HG02642 (cell line): ENCODE results near the gene ANKS6.

Experiments used
- ATAC-seq: cut with Tn5 transposase; IDR thresholded peaks from one replicate; pipeline ENCODE4 v1.9.1; 2021; ENCODE audit warnings: mild to moderate bottlenecking; ENCODE audit not compliant: unreplicated experiment, poor library complexity

ANKS6 gene

DNA sequence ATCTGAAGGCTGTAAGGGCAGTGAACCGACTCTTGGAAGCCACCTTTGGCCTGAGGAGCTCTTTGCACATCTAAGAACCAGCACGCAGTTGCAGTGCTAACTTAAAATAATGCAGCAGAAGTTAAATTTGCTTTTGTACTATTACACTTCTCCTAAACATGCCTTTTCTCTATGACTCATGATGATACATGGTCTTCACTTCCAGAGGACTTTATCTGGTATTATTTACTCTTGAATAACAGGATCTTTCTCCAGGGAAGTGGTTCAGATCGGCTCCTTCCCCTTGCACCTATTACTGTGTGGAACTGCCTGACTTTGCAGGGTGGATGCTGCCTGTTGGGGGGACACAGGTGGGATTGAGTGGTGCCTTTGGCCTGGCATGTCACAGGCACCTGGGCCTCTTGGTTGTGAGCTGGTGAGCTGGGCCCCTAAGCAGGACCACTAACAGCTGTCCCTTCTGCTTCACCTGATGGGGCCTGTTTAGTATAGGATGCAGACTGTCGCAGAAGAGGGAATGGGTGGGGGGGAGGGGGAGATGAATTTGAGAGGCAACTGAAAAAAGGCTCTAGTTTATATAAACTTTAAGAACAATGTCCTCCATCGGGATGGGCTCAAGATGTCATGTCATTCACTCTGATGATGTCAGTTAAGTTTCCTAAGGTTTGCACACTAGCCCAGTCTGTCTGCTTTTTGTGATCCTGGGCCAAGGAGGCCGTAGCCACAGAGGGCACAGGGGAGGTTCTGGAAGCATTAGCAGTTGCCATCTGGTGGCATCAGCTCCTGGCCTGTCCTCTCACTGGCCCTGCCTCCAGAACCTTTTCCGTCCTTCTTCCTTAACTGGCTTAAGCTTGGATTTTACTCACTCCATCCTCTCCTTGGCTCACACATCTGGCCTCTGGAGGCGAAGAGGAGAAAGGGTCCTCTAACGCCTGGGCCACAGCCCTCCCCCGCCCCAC, 53.8 kb downstream of the ANKS6 start:
- ATAC-seq: no peak

GRCh38 chr9:98740226-98740881, 56.0 kb downstream of the ANKS6 start:
- ATAC-seq: no peak

GRCh38 chr9:98738741-98739140, 57.6 kb downstream of the ANKS6 start:
- no peak for ATAC-seq

DNA sequence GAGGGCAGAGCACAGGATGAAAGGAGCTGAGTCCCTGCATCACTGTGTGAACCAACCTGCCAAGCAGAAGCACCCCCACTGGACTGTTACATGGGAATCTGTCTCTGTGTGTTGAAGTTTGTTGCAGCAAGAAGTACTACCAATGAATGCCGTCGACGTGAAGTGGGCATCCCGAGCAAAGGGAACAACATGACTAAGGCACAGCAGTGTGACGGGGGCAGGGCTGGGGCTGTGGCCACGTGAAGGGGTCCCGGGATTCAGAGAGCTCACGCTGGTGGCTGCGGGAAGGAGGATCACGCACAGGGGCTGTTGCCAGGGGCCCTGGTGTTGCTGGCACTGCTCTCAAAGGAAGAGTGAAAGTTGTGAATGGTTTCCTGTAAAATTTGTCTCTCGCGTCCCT, 60.1 kb downstream of the ANKS6 start:
- ATAC-seq: no peak

- no peak for ATAC-seq
Observed at GRCh38 chr9:98732801-98733200, 63.6 kb downstream of the ANKS6 start.

- ATAC-seq: no peak
Observed at GRCh38 chr9:98732091-98732490, 64.3 kb downstream of the ANKS6 start.

GRCh38 chr9:98730871-98731270, 65.5 kb downstream of the ANKS6 start:
- no peak for ATAC-seq

DNA sequence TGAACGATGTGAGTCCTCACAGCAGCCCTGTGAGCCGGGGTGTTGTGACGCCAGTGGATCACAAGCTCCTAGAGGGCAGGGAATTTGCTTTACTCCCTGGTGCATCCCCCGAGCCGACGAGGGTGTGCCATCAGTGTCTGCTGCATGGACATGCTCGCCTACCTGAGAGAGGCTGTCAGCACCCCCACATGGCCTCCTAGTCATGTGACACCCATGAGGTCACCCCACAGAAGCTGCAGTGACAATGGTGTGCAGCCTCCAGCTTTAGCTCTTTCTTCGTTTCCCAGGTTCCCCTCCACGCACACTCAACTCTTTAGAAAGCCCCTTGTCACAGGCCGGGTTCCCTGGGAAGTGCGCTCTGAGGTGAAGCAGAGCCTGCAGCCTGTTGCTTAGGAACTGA, 67.9 kb downstream of the ANKS6 start:
- ATAC-seq: no peak

GRCh38 chr9:98727428-98727827, 68.9 kb downstream of the ANKS6 start:
- ATAC-seq: no peak

DNA sequence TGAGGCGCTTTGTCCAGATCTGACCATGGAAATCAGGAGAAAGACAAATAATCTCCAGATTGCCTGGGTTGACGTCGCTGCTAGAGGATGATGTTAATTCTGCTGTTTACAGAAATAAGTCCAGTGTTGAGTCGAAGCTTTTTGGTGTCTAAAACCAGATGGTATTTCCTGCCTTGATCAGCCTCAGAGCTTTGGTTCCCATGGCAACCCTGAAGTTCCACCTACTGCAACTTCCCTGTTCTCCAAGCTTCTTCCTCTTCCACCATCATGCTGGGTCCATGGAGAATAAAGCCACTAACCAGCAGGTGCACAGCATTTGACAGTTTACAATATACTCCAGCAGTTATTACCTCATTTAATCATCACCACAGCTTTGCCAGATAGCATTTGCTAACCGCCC, 69.6 kb downstream of the ANKS6 start:
- no peak for ATAC-seq

- ATAC-seq: no peak
Observed at GRCh38 chr9:98724810-98725530, 71.4 kb downstream of the ANKS6 start.

- ATAC-seq: no peak
Observed at GRCh38 chr9:98721643-98722042, 74.7 kb downstream of the ANKS6 start.

GRCh38 chr9:98720402-98720801, 76.0 kb downstream of the ANKS6 start:
- ATAC-seq: no peak

- ATAC-seq: no peak
Observed at GRCh38 chr9:98719055-98719454, 77.3 kb downstream of the ANKS6 start.

DNA sequence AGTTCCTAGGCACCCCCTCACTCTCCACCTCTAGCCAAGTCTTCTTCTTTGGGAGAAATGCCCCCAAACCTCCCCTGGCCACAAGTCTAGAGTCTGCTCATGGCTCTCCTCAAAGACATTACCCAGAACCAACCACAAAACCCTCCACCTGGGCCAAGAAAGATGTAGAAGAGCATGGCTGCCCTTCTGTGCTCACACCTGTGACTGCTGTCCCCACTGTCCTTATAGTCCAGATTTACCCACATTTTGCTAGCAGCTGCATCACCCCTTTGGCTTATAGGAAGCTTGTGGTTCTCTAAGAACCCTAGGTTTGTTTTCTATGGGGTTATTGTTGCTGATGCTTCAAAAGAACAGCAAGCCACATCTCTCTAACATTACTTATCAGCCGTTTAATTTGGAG, 81.5 kb downstream of the ANKS6 start:
- no peak for ATAC-seq

GRCh38 chr9:98712987-98713386, 83.4 kb downstream of the ANKS6 start:
- ATAC-seq: no peak

DNA sequence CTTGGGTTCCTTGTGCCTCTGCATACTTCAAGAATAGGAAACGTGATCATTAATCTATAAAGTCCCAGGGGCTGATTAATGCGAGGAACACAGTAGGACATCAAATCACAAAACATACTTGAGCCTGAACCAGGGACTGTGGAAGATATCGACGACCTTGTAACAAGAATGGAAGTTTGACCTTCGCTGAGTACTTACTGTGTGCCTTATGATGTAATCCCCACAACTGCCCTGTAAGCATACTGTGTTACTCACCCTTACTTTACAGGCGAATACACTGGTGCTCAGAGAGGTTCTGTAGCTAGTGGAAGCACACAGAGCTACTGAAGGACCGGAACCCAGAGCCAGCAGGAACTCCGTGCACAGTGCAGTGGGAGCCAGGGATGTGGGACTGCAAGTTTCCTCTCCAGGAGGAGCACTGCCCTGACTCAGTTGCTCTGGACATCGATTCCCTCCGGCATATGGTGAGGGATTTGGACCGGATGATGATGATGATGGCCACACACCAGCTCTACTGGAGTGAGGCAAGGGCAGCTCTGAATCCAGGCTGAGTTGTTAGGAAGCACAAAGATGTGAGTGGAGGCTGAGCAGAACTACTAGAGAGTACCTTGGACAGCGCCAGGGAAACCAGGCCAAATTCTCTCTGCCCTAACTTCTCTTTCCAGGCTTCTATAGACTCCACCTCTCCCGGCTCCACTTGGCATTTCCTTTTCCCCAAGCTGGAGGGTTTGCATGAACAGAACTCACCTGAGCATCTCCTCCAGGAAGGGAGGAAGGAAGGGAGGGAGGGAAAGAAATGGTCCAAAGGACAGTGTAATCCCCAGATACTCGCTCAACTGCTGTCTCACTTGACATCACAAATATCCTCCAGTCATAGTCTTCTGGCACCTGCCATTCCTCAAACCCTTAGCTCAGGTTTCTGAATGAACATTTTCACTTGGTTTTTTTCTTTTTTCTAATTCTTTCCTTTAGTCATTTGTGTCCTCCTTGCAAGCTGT, 86.1 kb downstream of the ANKS6 start:
- ATAC-seq: no peak

DNA sequence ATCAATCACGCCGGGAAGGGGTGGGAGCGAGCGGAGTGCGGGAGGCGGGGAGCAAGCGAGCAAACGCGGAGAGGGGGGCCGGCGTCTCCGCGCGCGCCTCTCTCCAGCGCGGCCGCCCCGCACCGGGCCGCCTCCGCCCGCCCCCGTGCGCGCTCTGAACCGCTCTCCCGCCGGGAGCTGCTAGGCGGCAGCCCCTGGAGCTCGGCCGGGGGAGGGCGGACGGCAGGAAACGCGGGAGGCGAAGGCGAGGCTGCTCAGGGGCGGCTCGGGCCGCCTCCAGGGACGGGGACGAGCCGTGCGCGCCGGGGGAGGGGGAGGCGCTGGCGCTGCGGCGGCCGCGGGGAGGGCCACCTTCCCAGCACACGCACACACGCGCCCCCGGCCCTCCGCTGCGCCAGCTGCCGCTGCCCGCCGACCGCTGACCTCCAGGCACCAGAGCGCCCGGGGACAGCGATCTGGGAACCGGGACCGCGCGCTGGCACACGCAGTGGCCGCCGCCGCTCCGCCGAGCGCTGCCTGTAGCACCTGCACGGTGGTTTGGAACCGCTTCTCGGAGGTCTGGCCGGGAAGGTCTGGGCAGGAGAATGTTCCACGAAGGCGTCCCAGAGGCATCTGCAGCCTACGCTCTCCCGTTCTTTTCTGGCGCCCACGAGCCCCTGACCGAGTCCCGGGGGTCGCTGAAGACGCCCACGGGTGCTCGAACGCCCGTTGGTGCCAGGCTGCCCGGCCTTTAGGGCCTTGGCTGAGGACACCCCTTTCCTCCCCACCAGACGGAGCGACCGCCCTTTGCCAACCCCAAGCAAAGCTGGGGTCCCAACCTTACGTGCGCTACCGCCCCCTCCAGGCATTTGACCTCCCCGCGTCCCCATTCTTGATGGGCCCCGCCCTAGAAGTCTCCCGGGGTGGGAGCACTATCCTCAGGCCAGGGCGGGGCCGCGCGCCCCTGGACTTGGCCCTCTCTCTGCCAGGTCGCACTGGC, 87.1 kb downstream of the ANKS6 start, which contains the start of gene GABBR2:
Gene GABBR2, minus strand, starts transcription at position 3 of the 979 bp plus-strand sequence. CDS start 198 bp downstream, outside the sequence.
- no peak for ATAC-seq
